Measurements from ENCODE around the gene THOC1.

DNA sequence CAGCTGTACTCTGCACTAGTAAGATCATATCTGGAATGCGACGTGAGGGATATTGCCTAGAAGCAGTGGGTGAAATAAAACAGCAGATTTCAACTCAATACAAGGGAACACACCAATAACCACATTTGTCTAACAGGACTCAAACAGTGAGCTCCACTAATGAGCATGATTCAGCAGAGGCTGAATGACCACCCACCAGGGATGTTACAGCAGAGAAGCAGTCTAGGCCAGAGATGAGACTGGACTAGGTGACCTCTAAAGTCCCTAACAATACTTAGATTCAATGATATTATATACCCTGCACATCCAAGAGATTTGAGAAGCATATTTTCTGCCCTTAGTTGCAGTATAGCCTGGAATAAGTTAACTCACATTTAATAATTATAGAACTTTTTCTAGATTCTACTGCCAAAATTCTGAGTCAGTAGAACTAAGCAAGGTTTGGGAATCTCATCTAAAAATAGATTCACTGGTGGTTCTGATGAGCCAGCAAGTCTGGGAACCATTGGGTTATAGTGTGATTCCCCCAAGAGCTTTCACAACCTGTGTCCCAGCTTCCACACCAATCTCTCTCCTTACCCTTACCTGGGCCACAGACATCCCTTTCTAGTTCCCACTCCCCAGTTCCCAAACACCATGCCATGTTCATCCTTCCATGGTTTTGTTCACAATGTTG lies 6.3 kb downstream of the THOC1 start:
- no peak for TF ChIP-seq GATA3 (IDR thresholded peaks at IDR 0.05; ENCODE audit: low read depth, low read length)
- no peak for TF ChIP-seq GATA2 (IDR thresholded peaks at IDR 0.05; ENCODE audit: low read depth, low read length)
